ENCODE data around the gene PER1.
A peak's percentile ranks its signal among the peaks of the same experiment; 100 is the strongest.
"Not testable (repeated sequence)": the region's sequence is repeated elsewhere in the genome, so short reads cannot be mapped to it uniquely, and the experiment has no call there.

PER1 gene

GRCh38 chr17:8173056-8173870 is 21.1 kb upstream of the PER1 start:
- peak; percentile 84 for DNase-seq (ENCODE audit: low spot score)

DNA sequence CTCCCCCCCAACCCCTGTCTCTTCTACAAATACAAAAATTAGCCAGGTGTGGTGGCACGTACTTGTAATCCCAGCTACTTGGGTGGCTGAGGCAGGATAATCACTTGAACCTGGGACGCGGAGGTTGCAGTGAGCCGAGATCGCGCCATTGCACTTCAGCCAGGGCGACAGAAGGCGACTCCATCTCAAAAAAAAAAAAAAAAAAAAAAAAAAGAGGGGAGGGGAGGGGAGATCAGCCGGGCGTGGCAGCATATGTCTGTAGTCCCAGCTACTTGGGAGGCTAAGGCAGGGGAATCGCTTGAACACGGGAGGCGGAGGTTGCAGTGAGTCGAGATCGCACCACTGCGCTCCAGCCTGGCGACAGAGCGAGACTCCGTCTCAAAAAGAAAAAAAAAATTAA is 18.0 kb upstream of the PER1 start:
- not testable (repeated sequence) for DNase-seq (ENCODE audit: low spot score)

DNA sequence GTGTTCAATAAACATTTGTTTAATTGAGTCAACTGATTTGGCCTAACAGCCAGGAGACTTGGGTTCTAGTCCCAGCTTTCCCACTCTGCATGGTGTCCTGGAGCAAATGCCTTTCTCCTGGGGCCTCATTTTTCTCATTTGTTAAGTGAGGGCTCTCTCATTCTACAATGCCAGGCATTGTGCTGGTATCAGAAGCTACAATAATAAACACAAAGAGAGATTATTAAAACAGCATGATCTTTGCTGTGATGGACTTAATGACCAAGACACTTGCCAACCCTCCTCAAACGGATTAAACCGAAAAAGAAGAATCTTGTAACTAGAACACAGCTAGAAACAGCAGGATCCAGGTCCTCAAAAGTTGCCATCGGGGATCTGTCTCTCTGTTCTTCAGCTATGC is 15.3 kb upstream of the PER1 start:
- DNase-seq (ENCODE audit: low spot score): no peak

GRCh38 chr17:8166731-8167130 is 14.5 kb upstream of the PER1 start:
- DNase-seq (ENCODE audit: low spot score): no peak

DNA sequence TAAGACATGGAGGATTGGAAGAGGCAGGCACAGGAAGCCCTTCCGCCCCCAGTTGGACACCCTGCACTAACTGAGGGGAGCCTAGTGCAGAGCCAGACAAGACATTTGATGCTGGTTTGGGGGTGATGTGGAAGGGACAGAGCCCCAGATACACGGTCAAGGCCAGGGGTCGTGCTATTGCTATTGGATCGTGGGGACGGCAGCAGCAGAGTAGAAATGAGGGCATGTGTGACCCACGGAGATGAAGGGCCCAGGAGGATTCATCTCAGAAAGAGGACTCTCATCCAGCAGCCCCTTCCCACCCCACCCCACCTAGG is 12.6 kb upstream of the PER1 start:
- DNase-seq (ENCODE audit: low spot score): no peak

DNA sequence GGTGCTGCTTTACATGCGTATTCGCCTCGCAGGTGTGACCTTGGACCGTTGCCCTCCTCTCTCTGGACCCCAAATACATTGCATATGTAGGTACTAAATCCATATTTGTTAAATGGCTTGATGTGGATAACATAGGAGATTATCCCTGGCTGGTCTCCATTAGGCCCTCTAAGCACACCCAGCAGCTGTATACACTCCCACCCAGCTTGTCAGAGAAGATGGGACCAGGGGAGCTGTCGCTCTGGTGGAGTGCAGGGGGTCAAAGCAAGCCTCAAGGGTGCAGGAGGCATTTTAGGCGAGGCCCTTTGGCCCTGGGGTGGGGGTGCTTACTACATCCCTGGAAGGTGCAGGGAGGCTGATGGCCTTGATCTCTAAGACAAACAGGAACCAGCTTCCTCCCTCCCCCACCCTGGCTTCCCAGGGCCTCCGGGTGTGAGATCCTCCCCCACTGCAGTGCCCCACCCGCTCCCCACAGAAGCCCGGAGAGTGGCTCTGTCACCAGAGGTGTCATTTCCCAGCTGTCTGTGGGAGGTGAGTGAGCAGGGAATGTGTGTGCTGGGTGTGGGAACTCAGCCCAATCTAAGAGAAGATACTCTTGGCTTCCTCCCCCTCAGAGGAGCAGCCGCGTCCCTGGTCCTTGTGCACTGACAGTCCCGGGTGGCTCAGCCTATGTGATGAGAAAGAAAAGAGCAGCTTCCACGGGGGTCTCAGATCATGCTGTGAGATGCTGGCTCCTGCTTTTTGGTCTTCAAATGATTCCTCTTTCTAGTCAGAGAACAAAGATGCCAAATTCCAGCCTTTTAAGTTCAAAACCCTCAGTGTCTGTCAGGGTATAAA is 12.0 kb upstream of the PER1 start:
- DNase-seq (ENCODE audit: low spot score): peak; percentile 70

DNA sequence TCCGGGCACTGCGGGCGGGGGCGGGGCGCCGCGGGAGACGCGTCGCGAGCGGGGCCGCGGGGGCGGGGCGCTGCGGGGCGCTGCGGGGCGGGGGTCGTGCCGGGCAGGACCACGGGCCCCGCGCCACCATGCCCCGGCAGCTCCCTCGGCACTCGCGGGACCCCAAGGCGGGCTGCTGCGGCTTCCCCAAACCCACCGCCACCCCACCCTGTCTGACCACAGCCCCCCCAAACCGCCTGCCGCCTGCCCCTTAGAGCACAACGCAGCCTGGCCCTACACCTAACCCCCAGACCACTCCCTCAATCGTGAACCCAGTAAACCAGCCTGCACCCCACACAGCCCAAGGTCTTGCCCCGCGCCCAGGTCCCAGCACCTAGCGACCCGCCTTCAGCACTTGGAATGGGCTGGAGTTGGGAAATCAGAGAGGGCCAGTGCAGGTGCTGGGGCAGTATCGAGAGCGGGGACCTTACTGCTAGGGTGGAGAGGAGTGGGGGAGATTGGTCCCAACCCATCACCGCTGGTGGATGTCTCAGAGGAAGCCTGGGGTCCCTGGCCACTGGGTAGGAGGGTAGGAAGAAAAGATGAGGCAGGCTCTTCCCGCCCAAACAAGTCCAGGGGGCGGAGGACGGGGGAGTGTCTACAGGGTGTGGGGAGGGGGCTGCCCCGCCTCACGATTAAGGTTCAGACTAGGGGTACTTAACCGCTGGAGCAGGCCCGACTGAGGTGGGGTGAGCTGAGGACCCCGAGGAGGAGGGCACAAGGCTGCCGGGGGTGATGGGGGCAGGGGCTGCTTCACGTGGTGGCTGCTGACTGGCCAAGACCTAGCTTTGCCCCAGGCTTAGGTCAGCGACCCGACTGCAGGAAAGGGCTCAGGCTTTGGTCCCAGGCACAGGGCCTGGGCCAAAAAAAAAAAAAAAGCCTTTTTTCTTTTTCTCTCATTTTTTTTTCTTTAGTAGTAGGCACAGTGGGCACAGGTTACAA is 11.1 kb upstream of the PER1 start:
- no peak for DNase-seq (ENCODE audit: low spot score)

GRCh38 chr17:8162233-8162996 is 10.2 kb upstream of the PER1 start, which contains the start of gene VAMP2:
TSS of gene VAMP2 (minus strand) at chr17:8162948. CDS start at chr17:8162879, 69 bp downstream.
- DNase-seq (ENCODE audit: low spot score): peak; percentile 70

DNA sequence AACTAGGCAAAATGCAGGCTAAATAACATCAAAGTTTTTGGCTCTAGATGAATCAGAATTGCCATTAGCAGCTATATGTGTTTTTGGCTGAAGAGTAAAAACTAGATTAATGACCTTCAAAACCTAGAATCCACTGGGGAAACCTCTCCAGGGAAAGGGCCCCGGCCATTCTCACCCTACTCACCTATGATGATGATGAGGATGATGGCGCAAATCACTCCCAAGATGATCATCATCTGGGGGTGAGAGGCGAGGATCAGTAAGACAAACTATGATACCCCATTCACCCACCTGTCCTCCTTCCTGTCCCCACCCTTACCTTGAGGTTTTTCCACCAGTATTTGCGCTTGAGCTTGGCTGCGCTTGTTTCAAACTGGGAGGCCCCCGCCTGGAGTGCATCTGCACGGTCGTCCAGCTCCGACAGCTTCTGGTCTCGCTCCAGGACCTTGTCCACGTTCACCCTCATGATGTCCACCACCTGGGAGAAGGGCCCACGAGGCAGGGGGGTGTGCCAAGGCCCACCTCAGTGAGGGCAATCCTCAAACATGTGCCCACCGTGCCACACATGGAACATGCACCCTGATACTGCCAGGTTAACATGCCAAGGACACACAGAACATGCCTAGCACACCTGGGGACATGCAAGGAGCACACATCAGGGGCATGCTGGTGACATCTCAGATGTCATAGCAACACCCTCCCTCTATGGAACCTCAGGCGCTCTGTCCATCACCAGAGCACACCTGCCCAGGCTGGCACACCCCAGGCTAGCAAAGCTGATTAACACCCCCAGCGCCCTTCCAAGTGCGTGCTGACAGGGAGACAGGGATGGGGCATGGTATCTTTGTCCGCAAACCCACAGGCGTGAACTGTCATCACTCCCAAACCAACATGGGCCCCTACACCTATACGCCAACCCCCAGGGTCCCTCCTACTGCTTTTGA is 9.4 kb upstream of the PER1 start:
- no peak for DNase-seq (ENCODE audit: low spot score)

DNA sequence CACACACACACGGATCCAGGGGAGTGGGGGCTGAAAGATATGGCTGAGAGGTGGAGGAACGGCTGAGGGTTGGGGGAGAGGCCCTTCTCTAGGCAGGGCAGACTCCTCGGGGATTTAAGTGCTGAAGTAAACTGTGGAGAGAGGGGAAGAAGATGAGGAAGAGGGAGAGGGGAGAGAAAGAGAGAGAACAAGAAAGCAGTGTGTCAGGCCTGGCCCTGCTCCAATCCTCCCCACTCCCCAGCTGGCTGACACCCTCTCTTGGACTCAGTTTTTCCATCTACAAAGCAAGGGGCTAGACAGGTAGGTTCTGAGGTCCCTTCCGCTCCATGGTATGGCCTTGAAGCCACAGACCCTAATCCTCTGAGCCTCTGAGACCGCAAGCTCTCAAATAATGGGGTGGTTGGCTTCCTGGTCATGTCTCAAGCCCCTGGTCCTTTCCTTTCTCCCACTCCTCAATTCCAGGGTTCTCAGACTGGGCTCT is 8.6 kb upstream of the PER1 start:
- DNase-seq (ENCODE audit: low spot score): no peak

GRCh38 chr17:8160224-8160577 is 8.0 kb upstream of the PER1 start:
- no peak for DNase-seq (ENCODE audit: low spot score)

DNA sequence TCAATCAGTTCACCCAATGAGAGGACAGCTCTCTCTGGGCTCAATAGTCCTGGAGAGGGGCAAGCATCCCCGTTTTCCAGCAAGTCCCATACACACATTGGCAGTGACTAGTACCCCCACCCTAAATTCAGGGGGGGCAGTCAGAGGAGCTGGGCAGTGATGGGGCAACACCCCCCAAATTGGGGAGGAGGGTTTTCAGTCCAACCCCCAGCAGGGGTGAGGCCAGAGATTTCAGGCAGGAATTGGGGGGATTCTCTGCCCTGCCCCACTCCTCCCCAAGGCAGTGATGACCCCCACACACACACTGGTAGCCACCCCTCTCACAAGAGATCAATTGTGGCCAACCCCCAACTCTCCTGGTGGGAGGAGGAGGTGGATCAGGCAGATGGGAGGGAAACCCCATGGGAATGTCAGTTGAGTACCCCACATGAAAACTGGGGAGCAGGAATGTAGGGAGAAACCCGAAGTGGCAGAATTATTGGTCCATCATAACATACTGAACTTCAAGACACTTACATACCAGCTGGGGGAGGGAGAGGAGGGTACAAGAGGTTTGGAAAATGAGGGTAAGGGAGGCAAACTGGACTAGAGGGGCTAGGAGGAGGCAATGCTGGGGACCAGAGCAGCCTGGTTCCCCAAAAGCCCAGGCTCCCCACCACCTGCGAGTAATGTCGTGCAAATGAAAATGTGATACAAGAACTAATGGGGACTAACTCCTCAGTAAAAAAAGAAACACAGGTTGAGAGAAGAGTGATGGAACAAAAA is 7.4 kb upstream of the PER1 start:
- DNase-seq (ENCODE audit: low spot score): no peak

DNA sequence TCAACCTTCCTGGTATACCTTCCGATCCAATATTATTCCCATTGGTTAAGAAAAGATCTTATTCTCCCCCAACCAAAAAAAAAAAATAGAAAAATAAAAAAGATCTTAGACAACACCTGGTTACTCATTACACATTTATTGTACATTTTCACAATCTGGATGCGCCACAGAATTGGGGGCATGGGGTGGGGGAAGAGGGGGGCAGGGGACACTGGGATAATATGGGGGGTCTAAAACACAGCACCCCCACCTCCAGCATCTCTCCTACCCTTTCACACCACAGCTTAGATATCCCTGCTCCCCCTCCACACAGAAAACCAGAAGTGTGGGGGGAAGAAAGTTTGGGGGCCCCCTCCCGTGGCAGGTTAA is 6.8 kb upstream of the PER1 start:
- DNase-seq (ENCODE audit: low spot score): no peak

DNA sequence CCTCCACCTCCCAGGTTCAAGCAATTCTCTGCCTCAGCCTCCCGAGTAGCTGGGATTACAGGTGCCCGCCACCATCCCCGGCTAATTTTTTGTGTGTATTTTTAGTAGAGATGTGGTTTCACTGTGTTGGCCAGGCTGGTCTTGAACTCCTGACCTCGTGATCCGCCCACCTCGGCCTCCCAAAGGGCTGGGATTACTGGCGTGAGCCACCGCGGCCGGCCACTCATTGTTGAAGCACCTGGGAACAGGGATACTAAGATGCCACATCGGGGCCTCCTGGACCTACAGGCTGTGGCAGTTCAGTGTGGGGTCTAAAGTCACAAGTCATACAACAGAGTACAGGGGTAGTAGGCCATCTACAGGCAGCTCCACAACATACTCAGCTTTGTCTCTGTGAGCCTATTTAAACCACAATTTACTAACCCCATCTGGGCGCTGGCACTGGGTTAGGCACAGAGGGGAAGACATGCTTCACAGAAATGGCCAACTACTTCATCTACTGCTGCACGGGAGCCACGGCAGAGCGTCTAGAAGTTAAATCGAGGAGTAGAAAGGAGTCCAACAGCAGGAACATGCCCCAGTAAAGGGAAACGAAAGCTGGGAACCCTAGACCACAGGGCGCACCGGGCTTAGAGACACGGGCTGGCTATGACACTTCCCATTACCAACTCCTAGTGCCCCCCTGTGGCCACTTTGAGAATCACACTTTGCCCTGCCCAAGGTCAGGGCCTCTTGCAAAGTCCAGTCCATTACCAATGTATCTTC is 6.2 kb upstream of the PER1 start:
- DNase-seq (ENCODE audit: low spot score): peak; percentile 90

GRCh38 chr17:8156246-8156992 is 4.2 kb upstream of the PER1 start:
- DNase-seq (ENCODE audit: low spot score): peak; percentile 100

DNA sequence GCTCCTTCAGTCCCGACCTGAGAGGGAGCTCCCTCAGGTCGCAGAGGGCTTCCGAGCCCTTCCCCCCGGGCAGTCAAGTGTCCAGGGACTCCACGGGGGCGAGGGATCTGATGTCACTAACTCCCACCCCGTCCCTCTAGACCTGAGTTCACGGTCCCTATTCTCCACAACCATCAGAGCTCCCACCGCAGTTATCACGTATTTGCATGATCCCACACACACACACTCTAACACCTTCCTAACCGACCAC is 3.7 kb upstream of the PER1 start:
- no peak for DNase-seq (ENCODE audit: low spot score)

DNA sequence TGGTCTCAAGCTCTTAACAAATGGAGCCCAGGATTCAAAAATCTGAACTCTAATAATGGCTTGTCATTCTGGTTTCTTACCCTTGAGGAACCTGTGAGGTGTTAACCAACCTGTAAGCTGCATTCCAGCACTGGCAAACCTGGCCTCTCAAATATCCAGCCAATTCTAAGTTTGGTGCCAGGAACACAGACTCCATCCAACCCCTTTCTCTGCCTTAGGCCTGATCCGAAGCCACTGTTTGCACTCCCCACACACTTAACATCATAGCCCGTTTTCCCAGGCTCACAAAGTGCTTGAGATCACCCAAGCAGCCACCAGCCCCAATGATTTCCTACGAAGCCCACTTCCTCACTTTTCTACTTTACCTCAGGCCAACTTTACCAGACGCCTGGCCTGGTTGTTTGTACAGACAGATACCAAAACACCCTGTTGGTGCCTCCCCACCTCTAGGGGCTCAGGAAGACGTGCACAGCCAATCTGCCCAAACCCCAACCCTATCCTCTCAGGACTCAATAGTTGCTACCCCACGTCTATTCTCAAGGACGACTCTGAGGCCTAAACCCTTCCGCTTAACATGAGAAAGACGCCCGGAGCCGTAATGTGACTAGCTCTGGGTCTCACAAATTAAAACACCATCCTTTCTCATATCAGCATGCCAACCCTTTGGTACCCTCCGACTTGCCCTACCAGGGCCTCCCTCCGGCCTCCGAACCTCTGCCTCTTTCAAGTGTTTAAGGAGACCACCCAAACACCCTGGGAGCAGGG is 3.2 kb upstream of the PER1 start:
- DNase-seq (ENCODE audit: low spot score): no peak
